ENCODE results near the gene SYT14. TPM values are rescaled to one million over a fixed set of nuclear protein-coding genes. Genes with fewer than 3 reads are reported as not detected.

The SYT14 gene
- total RNA-seq, 1 donor from 2014 or later, result 0.16 TPM

DNA sequence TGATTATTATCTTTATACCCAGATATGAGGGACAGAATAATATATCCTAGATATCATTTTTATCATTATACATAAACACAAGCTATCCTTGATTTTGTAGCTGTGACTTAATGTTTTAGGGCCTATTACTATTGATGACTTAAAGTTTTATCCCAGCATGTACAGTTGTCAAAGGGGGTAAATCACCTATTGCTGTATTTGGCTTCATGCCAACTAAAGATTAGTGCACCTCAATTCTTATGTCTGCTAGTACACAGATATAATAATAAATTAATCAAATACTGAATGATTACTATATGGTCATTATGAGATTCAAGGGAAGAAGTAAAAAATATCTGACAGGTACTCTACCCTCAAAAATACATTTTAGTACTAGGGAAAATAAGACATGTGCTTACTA is 84.0 kb downstream of the SYT14 start:
- H3K36me3 Mint-ChIP-seq (ENCODE audit: unreplicated experiment), result no peaks in the 10 kb centered on the region
- H3K9me3 Mint-ChIP-seq (ENCODE audit: unreplicated experiment), result no peaks in the 10 kb centered on the region
- H3K4me1 Mint-ChIP-seq (ENCODE audit: unreplicated experiment), result no peaks in the 10 kb centered on the region
- TF ChIP-seq, protein P1, sequence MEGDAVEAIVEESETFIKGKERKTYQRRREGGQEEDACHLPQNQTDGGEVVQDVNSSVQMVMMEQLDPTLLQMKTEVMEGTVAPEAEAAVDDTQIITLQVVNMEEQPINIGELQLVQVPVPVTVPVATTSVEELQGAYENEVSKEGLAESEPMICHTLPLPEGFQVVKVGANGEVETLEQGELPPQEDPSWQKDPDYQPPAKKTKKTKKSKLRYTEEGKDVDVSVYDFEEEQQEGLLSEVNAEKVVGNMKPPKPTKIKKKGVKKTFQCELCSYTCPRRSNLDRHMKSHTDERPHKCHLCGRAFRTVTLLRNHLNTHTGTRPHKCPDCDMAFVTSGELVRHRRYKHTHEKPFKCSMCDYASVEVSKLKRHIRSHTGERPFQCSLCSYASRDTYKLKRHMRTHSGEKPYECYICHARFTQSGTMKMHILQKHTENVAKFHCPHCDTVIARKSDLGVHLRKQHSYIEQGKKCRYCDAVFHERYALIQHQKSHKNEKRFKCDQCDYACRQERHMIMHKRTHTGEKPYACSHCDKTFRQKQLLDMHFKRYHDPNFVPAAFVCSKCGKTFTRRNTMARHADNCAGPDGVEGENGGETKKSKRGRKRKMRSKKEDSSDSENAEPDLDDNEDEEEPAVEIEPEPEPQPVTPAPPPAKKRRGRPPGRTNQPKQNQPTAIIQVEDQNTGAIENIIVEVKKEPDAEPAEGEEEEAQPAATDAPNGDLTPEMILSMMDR (IDR thresholded peaks at IDR 0.05), result no peak
- peaks cover 18% of the 10 kb centered on the region for H3K27me3 Mint-ChIP-seq (ENCODE audit: unreplicated experiment)
- no peak for DNase-seq (ENCODE audit: extremely low spot score, unreplicated experiment)
- H3K27ac Mint-ChIP-seq (ENCODE audit: unreplicated experiment), result no peak overlapping the region
- no peak overlapping the region for H3K4me3 Mint-ChIP-seq (ENCODE audit: unreplicated experiment)

DNA sequence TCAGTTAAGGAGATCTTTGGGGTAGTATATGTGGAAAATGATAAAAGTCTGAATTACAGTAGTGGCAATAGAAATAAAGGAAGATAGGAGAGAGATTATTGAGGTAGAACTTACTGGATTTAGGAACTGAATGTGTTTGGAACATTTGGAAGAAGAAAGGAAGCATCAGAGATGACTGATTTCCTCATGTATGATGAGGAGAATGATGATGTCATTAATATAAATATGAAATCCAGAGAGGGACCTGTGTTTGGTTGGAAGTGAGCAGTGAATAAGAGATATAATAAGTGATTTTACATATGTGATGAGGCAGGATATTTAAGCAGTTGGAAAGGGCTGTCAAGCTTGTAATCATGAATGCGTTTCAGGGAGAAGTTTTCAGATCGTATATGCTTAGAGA is 86.3 kb downstream of the SYT14 start:
- Mint-ChIP-seq H3K36me3 (ENCODE audit: unreplicated experiment) (no peaks in the 10 kb centered on the region), H3K27me3 (ENCODE audit: unreplicated experiment) (peaks cover 33% of the 10 kb centered on the region), H3K9me3 (ENCODE audit: unreplicated experiment) (no peaks in the 10 kb centered on the region), H3K27ac (ENCODE audit: unreplicated experiment) (no peak overlapping the region), H3K4me1 (ENCODE audit: unreplicated experiment) (no peaks in the 10 kb centered on the region), H3K4me3 (ENCODE audit: unreplicated experiment) (no peak overlapping the region)
- TF ChIP-seq, protein P1 (IDR thresholded peaks at IDR 0.05), result no peak
- no peak for DNase-seq (ENCODE audit: extremely low spot score, unreplicated experiment)

DNA sequence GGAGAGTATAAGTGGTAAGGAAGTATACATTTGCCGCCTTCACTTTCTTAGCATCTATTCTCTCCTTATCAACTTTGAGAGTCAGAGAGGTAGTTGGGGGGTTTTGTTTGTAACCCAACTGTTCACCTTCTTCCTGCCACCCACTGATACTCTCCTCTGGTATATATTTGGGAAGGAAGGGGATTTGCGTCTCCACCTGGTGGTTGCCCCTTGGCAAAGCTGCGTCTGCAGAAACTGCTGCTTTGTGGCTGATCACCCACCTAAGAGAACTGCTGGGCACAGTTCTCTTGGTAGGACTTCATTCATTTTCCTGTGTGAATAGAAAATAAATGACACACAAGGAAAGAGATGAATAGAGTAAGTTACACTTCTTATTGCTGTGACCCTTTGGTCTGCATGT is 87.0 kb downstream of the SYT14 start:
- Mint-ChIP-seq H3K4me1 (ENCODE audit: unreplicated experiment) (no peaks in the 10 kb centered on the region), H3K27me3 (ENCODE audit: unreplicated experiment) (peaks cover 32% of the 10 kb centered on the region), H3K36me3 (ENCODE audit: unreplicated experiment) (no peaks in the 10 kb centered on the region), H3K9me3 (ENCODE audit: unreplicated experiment) (no peaks in the 10 kb centered on the region), H3K4me3 (ENCODE audit: unreplicated experiment) (no peak overlapping the region), H3K27ac (ENCODE audit: unreplicated experiment) (no peak overlapping the region)
- TF ChIP-seq, protein P1 (IDR thresholded peaks at IDR 0.05), result no peak
- no peak for DNase-seq (ENCODE audit: extremely low spot score, unreplicated experiment)

DNA sequence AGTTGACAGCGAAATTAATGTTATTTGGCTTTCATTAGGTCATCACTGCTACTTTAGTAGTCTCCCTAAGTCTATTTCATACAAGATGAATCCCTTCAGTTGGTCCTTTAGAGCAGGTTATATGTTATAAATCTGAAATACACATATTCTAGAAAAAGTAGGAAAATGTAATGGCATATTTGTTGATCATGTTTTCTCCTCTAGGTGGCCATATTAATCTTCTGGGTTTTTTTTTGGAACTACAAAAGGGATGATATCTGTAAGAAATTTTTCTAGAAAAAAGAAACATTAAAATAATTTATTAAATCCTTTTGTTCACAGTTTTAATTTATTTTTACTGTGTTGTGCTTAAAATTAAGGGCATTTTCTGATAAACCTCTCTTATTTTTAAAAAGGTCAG is 87.9 kb downstream of the SYT14 start:
- no peaks in the 10 kb centered on the region for H3K9me3 Mint-ChIP-seq (ENCODE audit: unreplicated experiment)
- no peak overlapping the region for H3K27ac Mint-ChIP-seq (ENCODE audit: unreplicated experiment)
- DNase-seq (ENCODE audit: extremely low spot score, unreplicated experiment), result no peak
- H3K4me1 Mint-ChIP-seq (ENCODE audit: unreplicated experiment), result no peaks in the 10 kb centered on the region
- no peak overlapping the region for H3K4me3 Mint-ChIP-seq (ENCODE audit: unreplicated experiment)
- H3K27me3 Mint-ChIP-seq (ENCODE audit: unreplicated experiment), result peaks cover 38% of the 10 kb centered on the region
- H3K36me3 Mint-ChIP-seq (ENCODE audit: unreplicated experiment), result no peaks in the 10 kb centered on the region
- TF ChIP-seq, protein P1 (IDR thresholded peaks at IDR 0.05), result peak; percentile 28

DNA sequence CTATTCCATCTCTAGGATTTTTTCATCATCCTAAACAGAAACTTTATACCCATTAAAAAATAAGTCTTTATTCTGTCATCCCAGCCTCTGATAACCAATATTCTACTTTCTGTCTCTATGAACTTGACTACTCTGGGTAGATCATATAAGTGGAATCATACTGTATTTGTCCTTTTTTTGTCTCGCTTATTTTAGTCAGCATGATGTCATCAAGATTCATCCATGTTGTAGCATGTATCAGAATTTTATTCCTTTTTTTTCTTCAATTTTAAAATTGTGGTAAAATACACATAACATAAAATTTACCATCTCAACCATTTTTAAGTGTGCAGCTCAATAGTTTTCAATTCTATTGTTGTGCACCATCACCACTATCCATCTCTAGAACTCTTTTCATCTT is 90.0 kb downstream of the SYT14 start:
- Mint-ChIP-seq H3K4me3 (ENCODE audit: unreplicated experiment) (no peak overlapping the region), H3K36me3 (ENCODE audit: unreplicated experiment) (no peaks in the 10 kb centered on the region), H3K9me3 (ENCODE audit: unreplicated experiment) (no peaks in the 10 kb centered on the region), H3K4me1 (ENCODE audit: unreplicated experiment) (no peaks in the 10 kb centered on the region), H3K27me3 (ENCODE audit: unreplicated experiment) (peaks cover 52% of the 10 kb centered on the region), H3K27ac (ENCODE audit: unreplicated experiment) (no peak overlapping the region)
- TF ChIP-seq, protein P1 (IDR thresholded peaks at IDR 0.05), result no peak
- DNase-seq (ENCODE audit: extremely low spot score, unreplicated experiment), result no peak

Measured in osteocyte (in vitro differentiated cells).